H1 (cell line): ENCODE results near the gene EGLN3. TPM values are rescaled to one million over a fixed set of nuclear protein-coding genes. Genes with fewer than 3 reads are reported as not detected.

Experiments
- CTCF ChIA-PET: fragments of 300-600 bp; sonication (Branson Sonifier 250); formaldehyde crosslinking; loops from one replicate; lab custom pipeline; 2021; ENCODE audit not compliant: partially characterized antibody; lab: Charles Lee
- POLR2A ChIA-PET: fragments of 300-600 bp; sonication (Branson Sonifier 250); formaldehyde crosslinking; loops from one replicate; lab custom pipeline; 2021; ENCODE audit warnings: inconsistent platforms; ENCODE audit not compliant: partially characterized antibody; lab: Charles Lee
- DNase-seq, 2 experiments: peaks; one replicate each; pipeline versions ENCODE4 v3.0.0 to v3.0.0-alpha.2; 2010 to 2022; ENCODE audit warnings: low spot score in 2 of 2, low read depth in 1 of 2, mixed read lengths in 1 of 2
- FAIRE-seq: peaks from 2 replicates; lab custom pipeline; 2011; peaks lifted over from hg19 to GRCh38; lab: Jason Lieb, UNC
- H2AFZ ChIP-seq: 2 replicates; pipeline ENCODE4 v1.8.1; 2012; ENCODE audit warnings: low read length, inconsistent platforms
- H2AK5ac ChIP-seq: 2 replicates; pipeline ENCODE4 v1.6.1; 2013; ENCODE audit warnings: low read depth, low read length
- H2BK120ac ChIP-seq: replicated peaks from 2 replicates; pipeline ENCODE3; 2013; ENCODE audit warnings: low read depth, low read length, inconsistent platforms
- H2BK12ac ChIP-seq: 2 replicates; pipeline ENCODE4 v1.6.1; 2013; ENCODE audit warnings: low read depth, low read length
- H2BK15ac ChIP-seq: 2 replicates; pipeline ENCODE4 v1.6.1; 2013; ENCODE audit warnings: low read length
- H2BK20ac ChIP-seq: 2 replicates; pipeline ENCODE4 v1.6.1; 2013; ENCODE audit warnings: low read length
- H2BK5ac ChIP-seq: 2 replicates; pipeline ENCODE4 v1.6.1; 2013; ENCODE audit warnings: low read depth, low read length
- H3K14ac ChIP-seq: 2 replicates; pipeline ENCODE4 v1.6.1; 2013; ENCODE audit warnings: inconsistent platforms; ENCODE audit not compliant: insufficient read length
- H3K18ac ChIP-seq: 2 replicates; pipeline ENCODE4 v1.6.1; 2013; ENCODE audit warnings: low read length; ENCODE audit errors: extremely low read depth
- H3K23ac ChIP-seq: 2 replicates; pipeline ENCODE4 v1.6.1; 2013; ENCODE audit warnings: inconsistent platforms; ENCODE audit not compliant: insufficient read length
- H3K23me2 ChIP-seq: 2 replicates; pipeline ENCODE4 v1.6.1; 2013; ENCODE audit warnings: low read depth, low read length
- H3K27ac ChIP-seq: 2 replicates; pipeline ENCODE4 v1.6.1; 2011; ENCODE audit warnings: low read depth, low read length, inconsistent platforms
- H3K27me3 ChIP-seq, 4 experiments: replicated peaks in 1 of 4; 1 replicate in 1 of 4; 2 replicates in 3 of 4; pipeline versions ENCODE4 v1.6.1 to v1.8.1; 2011 to 2013; ENCODE audit warnings: low read length in 3 of 4, mild to moderate bottlenecking in 3 of 4, inconsistent platforms in 2 of 4, mixed read lengths in 2 of 4, moderate library complexity in 1 of 4; ENCODE audit not compliant: control insufficient read depth in 3 of 4, insufficient read depth in 3 of 4; ENCODE audit errors: extremely low read depth in 1 of 4
- H3K36me3 ChIP-seq, 4 experiments: 2 replicates each; pipeline versions ENCODE4 v1.6.1 to v1.8.1; 2011 to 2013; ENCODE audit warnings: mild to moderate bottlenecking in 4 of 4, low read length in 3 of 4, moderate library complexity in 2 of 4, control low read depth in 1 of 4, inconsistent platforms in 1 of 4; ENCODE audit not compliant: insufficient read depth in 4 of 4, control insufficient read depth in 2 of 4
- H3K4ac ChIP-seq: replicated peaks from 2 replicates; pipeline ENCODE3; 2013; ENCODE audit warnings: low read length, low read depth, mixed read lengths, inconsistent platforms; ENCODE audit not compliant: insufficient read length
- H3K4me1 ChIP-seq, 4 experiments: replicated peaks in 1 of 4; 1 replicate in 1 of 4; 2 replicates in 3 of 4; pipeline versions ENCODE4 v1.6.1 to v1.8.1; 2011 to 2013; ENCODE audit warnings: low read length in 3 of 4, inconsistent platforms in 2 of 4, mixed read lengths in 1 of 4; ENCODE audit not compliant: insufficient read depth in 4 of 4, control insufficient read depth in 3 of 4
- H3K4me2 ChIP-seq, 2 experiments: 2 replicates each; pipeline versions ENCODE4 v1.6.1 to v1.8.1; 2011 to 2013; ENCODE audit warnings: low read depth in 2 of 2, low read length in 2 of 2, control low read depth in 1 of 2, inconsistent platforms in 1 of 2, mild to moderate bottlenecking in 1 of 2; ENCODE audit not compliant: insufficient read depth in 1 of 2
- H3K4me3 ChIP-seq, 4 experiments: fragments of 200-600, 300-600 bp in 1 of 4; sonication (generic), shearing (Covaris generic), sonication (Bioruptor Twin) in 1 of 4; 2 replicates each; pipeline versions ENCODE4 v1.5.1 to v1.8.1; 2011 to 2016; ENCODE audit warnings: low read length in 4 of 4, low read depth in 3 of 4, control low read depth in 2 of 4, inconsistent platforms in 2 of 4, mild to moderate bottlenecking in 2 of 4, mixed read lengths in 1 of 4, moderate library complexity in 1 of 4; ENCODE audit not compliant: insufficient read depth in 2 of 4; ENCODE audit errors: extremely low read depth in 1 of 4
- H3K56ac ChIP-seq: replicated peaks from 2 replicates; pipeline ENCODE3; 2013; ENCODE audit warnings: low read depth, mild to moderate bottlenecking, mixed read lengths, low read length, inconsistent platforms; ENCODE audit not compliant: insufficient read length
- H3K79me1 ChIP-seq: 2 replicates; pipeline ENCODE4 v1.6.1; 2013; ENCODE audit warnings: low read depth, low read length, control low read depth
- H3K79me2 ChIP-seq, 2 experiments: 2 replicates each; pipeline versions ENCODE4 v1.6.1 to v1.8.1; 2012 to 2013; ENCODE audit warnings: low read length in 2 of 2, mild to moderate bottlenecking in 2 of 2, inconsistent platforms in 1 of 2; ENCODE audit not compliant: insufficient read depth in 2 of 2, control insufficient read depth in 1 of 2
- H3K9ac ChIP-seq, 4 experiments: replicated peaks in 1 of 4; 1 replicate in 1 of 4; 2 replicates in 3 of 4; pipeline versions ENCODE4 v1.6.1 to v1.8.1; 2011 to 2013; ENCODE audit warnings: low read depth in 3 of 4, low read length in 3 of 4, control low read depth in 2 of 4, mild to moderate bottlenecking in 2 of 4, moderate library complexity in 2 of 4, inconsistent platforms in 1 of 4; ENCODE audit errors: extremely low read depth in 1 of 4
- H3K9me3 ChIP-seq, 2 experiments: 2 replicates each; pipeline versions ENCODE4 v1.6.1 to v1.8.1; 2012 to 2013; ENCODE audit warnings: mild to moderate bottlenecking in 2 of 2, moderate library complexity in 2 of 2, control low read depth in 1 of 2, inconsistent platforms in 1 of 2, low read depth in 1 of 2, low read length in 1 of 2, mixed read lengths in 1 of 2; ENCODE audit not compliant: insufficient read depth in 2 of 2
- H4K20me1 ChIP-seq, 2 experiments: replicated peaks in 1 of 2; 2 replicates each; pipeline versions ENCODE3 to v1.8.1; 2011 to 2013; ENCODE audit warnings: inconsistent platforms in 2 of 2, low read length in 2 of 2, mild to moderate bottlenecking in 1 of 2; ENCODE audit not compliant: insufficient read depth in 2 of 2, control insufficient read depth in 1 of 2
- H4K5ac ChIP-seq: 2 replicates; pipeline ENCODE4 v1.6.1; 2013; ENCODE audit warnings: low read length, low read depth, mixed read lengths, inconsistent platforms; ENCODE audit not compliant: insufficient read length
- H4K8ac ChIP-seq: 2 replicates; pipeline ENCODE4 v1.8.0; 2013; ENCODE audit warnings: mild to moderate bottlenecking, moderate library complexity, low read length, inconsistent platforms; ENCODE audit not compliant: insufficient read depth; ENCODE audit errors: extremely low read depth
- H4K91ac ChIP-seq: replicated peaks from 2 replicates; pipeline ENCODE3; 2013; ENCODE audit warnings: low read length, mixed read lengths, inconsistent platforms; ENCODE audit not compliant: insufficient read length
- CHD2 ChIP-seq: IDR thresholded peaks from 2 replicates; pipeline ENCODE4 v1.6.1; 2012; ENCODE audit warnings: low read length, improper control_type of control experiment
- EP300 ChIP-seq, 2 experiments: IDR thresholded peaks; 1 replicate in 1 of 2; 2 replicates in 1 of 2; pipeline ENCODE4 v1.6.1; 2011 to 2012; ENCODE audit warnings: low read depth in 2 of 2, low read length in 2 of 2, mild to moderate bottlenecking in 2 of 2, borderline replicate concordance in 1 of 2, inconsistent platforms in 1 of 2, moderate library complexity in 1 of 2
- FOSL1 ChIP-seq: IDR thresholded peaks from 2 replicates; pipeline ENCODE4 v1.6.1; 2011; ENCODE audit warnings: mild to moderate bottlenecking, low read depth, low read length, moderate library complexity; ENCODE audit not compliant: insufficient read depth
- SIRT6 ChIP-seq: IDR thresholded peaks from one replicate; pipeline ENCODE4 v1.7.1; 2012; ENCODE audit warnings: low read length, inconsistent platforms
- SIX5 ChIP-seq: IDR thresholded peaks from 2 replicates; pipeline ENCODE4 v1.6.1; 2011; ENCODE audit warnings: mild to moderate bottlenecking, low read depth, low read length
- WGBS, 2 experiments: shearing (Covaris generic) in 1 of 2; methylation state at CpG; one replicate each; pipeline versions ENCODE4 v1.1.6 to v1.1.7; 2013 to 2015; ENCODE audit warnings: low lambda C conversion rate in 2 of 2, mixed read lengths in 2 of 2, inconsistent platforms in 1 of 2, low coverage in 1 of 2, missing lambda C conversion rate in 1 of 2; ENCODE audit not compliant: insufficient replicate concordance in 2 of 2, insufficient coverage in 1 of 2, insufficient read length in 1 of 2; ENCODE audit errors: extremely low coverage in 1 of 2, missing lambda C conversion rate in 1 of 2; 5-methylcytosine and 5-hydroxymethylcytosine counted together
- polyA plus RNA-seq, 7 experiments: library from polyadenylated mRNA; depleted of rRNA in 3 of 7; stranded (reverse) in 5 of 7; unstranded in 2 of 7; fragments of >200 nt in 5 of 7; fragments of 200-250 nt in 2 of 7; gene quantifications; 1 replicate in 5 of 7; 2 replicates in 1 of 7; 4 replicates in 1 of 7; pipeline versions ENCODE4 v1.2.1 to v1.2.3, GENCODE V29; 2011 to 2013; ENCODE audit warnings: missing spikeins in 2 of 7, mixed read lengths in 2 of 7
- total RNA-seq: library from RNA; stranded (reverse); fragmentation: NEBNext Ultra II Directional; extraction: Animal tissue kit (Norgen Biotek cat#: 25700); gene quantifications from 2 replicates; pipeline ENCODE4 v1.2.1, GENCODE V29; 2021

EGLN3 gene
- total and polyA plus RNA-seq, 2 of the 8 experiments (the other 6 are each of a cell fraction or from before 2014, with no cell fraction given): 10.6 to 27.3 TPM

DNA sequence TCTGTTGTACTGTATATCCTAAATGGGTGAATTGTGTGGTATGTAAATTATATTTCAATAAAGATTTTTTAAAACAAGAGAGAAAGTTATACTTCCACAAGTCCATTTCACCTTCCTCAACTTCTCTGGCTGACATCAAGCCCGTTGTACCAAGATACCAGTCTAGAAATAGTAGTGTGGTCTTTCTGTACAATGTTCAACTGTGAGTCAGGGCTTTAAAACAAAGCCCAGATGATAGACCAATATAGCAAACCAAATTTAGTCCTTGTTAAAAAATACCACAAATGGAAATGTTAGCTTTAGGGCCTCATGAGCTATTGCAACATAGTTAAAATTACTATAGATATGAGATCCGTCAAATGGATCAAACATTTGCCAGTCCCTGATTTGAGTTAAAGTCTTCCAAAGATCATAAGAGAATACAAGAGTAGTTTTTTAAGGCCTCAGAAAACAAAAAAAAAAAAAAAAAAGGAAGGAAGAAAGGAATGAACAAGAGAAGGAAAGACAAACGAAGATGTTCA, 49.0 kb upstream of the EGLN3 start:
- H3K36me3 ChIP-seq: no peaks in the 10 kb centered on the region
- no peak overlapping the region for H3K18ac ChIP-seq
- H4K8ac ChIP-seq: no peak overlapping the region
- H3K4me1 ChIP-seq: no peaks in the 10 kb centered on the region
- H2BK5ac ChIP-seq: no peak overlapping the region
- WGBS, 2 experiments: 88% methylated on average over 3 of the region's 3 CpGs; no CpG with 5 or more reads in 1 of the 2 experiments
- H3K23me2 ChIP-seq: peaks cover 4% of the 10 kb centered on the region; the same call in 1 of the 2 replicates
- H3K23ac ChIP-seq: no peak overlapping the region
- no peaks in the 10 kb centered on the region for H3K27me3 ChIP-seq
- no peaks in the 10 kb centered on the region for H3K79me2 ChIP-seq
- ChIA-PET CTCF (interaction anchor here (1.0 kb wide), 1 partner anchor 99 kb away, joined by 3 read pairs; no protein-coding TSS in a partner anchor), POLR2A (no interaction called here)
- no peak for DNase-seq
- H2BK12ac ChIP-seq: no peak overlapping the region
- no peak overlapping the region for H4K5ac ChIP-seq
- H3K4me3 ChIP-seq: no peak overlapping the region
- TF ChIP-seq FOSL1: no peak
- TF ChIP-seq SIX5: no peak
- TF ChIP-seq CHD2: no peak
- no peak for TF ChIP-seq SIRT6
- TF ChIP-seq EP300 (IDR thresholded peaks at IDR 0.05; ENCODE audit: borderline replicate concordance in 1 of 2, low read depth in 2 of 2, low read length in 2 of 2): no peak
- no peak overlapping the region for H2AK5ac ChIP-seq
- no peak overlapping the region for H3K4me2 ChIP-seq
- H2AFZ ChIP-seq: no peak overlapping the region
- no peaks in the 10 kb centered on the region for H3K9me3 ChIP-seq
- H2BK20ac ChIP-seq: no peak overlapping the region
- H3K27ac ChIP-seq: no peak overlapping the region
- no peak overlapping the region for H3K4ac ChIP-seq
- H4K91ac ChIP-seq: no peak overlapping the region
- no peak overlapping the region for H3K56ac ChIP-seq
- no peak overlapping the region for H2BK120ac ChIP-seq
- no peak for FAIRE-seq
- H4K20me1 ChIP-seq: no peaks in the 10 kb centered on the region
- no peaks in the 10 kb centered on the region for H3K79me1 ChIP-seq
- H3K14ac ChIP-seq: no peak overlapping the region
- no peak overlapping the region for H3K9ac ChIP-seq
- H2BK15ac ChIP-seq: no peak overlapping the region
